ENCODE measurements around the gene PARD6B. TPM values are rescaled to one million over a fixed set of nuclear protein-coding genes. Genes with fewer than 3 reads are reported as not detected.

The PARD6B gene
- total and polyA plus RNA-seq, 2 of the 13 experiments (the other 11 are each of a cell fraction or from before 2014, with no cell fraction given) = 6.9 to 22.2 TPM

- in situ Hi-C loops (cut with HindIII; ENCODE audit: extremely low pct_ligation_motif_present, low pct_unique_long_range_greater_than_20kb) = no loop called here
- H3K27ac ChIP-seq (ENCODE audit: extremely low read length, insufficient read depth, low read length) = no peak overlapping the region
- peaks cover 49% of the 10 kb centered on the region for H3K4me1 ChIP-seq (ENCODE audit: insufficient read depth, low read length)
- no peak for TF ChIP-seq HOMEZ (CRISPR knock-in tag; IDR thresholded peaks at IDR 0.05; ENCODE audit: low read depth)
- TF ChIP-seq TERF1 (CRISPR knock-in tag; IDR thresholded peaks at IDR 0.05) = 0 out of 2 replicates have a peak, but pooled peaks have one; percentile 34
- peak; percentile 29; the same call in 1 of the 2 replicates for TF ChIP-seq ZNF501 (CRISPR knock-in tag; IDR thresholded peaks at IDR 0.05)
- TF ChIP-seq CEBPB (IDR thresholded peaks at IDR 0.05; ENCODE audit: borderline replicate concordance, low read depth, low read length) = peak; percentile 44; the same call in 1 of the 2 replicates
- no peak for TF ChIP-seq ZNF558 (CRISPR knock-in tag; IDR thresholded peaks at IDR 0.05; ENCODE audit: borderline replicate concordance)
- peak; percentile 58; the same call in 1 of the 2 replicates for TF ChIP-seq ZNF460 (CRISPR knock-in tag; IDR thresholded peaks at IDR 0.05; ENCODE audit: borderline replicate concordance)
- peak; percentile 19; the same call in 1 of the 2 replicates for TF ChIP-seq CEBPG (CRISPR knock-in tag; IDR thresholded peaks at IDR 0.05)
- TF ChIP-seq KLF16 (CRISPR knock-in tag; IDR thresholded peaks at IDR 0.05) = no peak
- no peak for TF ChIP-seq GMEB2 (CRISPR knock-in tag; IDR thresholded peaks at IDR 0.05; ENCODE audit: low read depth)
- no peak for TF ChIP-seq FOXO1 (CRISPR knock-in tag; IDR thresholded peaks at IDR 0.05)
- 0 out of 2 replicates have a peak, but pooled peaks have one; percentile 25 for TF ChIP-seq ZNF441 (CRISPR knock-in tag; IDR thresholded peaks at IDR 0.05; ENCODE audit: borderline replicate concordance)
- 49% methylated on average over 10 of the region's 10 CpGs for WGBS (ENCODE audit: low lambda C conversion rate)
- ChIA-PET POLR2A (no interaction called here), CTCF (ENCODE audit: low intra/inter-chr PET ratio, low total read pairs) (no interaction called here)
- H4K20me1 ChIP-seq (ENCODE audit: insufficient read depth, low read length) = no peaks in the 10 kb centered on the region
- no TSS peak for BruUV-seq (replicated peaks)
- peak overlapping the region; percentile 14; the same call in 1 of the 2 replicates for H3K4me2 ChIP-seq (ENCODE audit: low read depth, low read length)
- no peak for ATAC-seq
- no peaks in the 10 kb centered on the region for H3K36me3 ChIP-seq (replicated peaks in 1 of 2; ENCODE audit: control insufficient read depth in 1 of 2, insufficient read depth in 2 of 2, low read length in 2 of 2)
- no peaks in the 10 kb centered on the region for H3K9me3 ChIP-seq (ENCODE audit: low read length)
- no peaks in the 10 kb centered on the region for H3K27me3 ChIP-seq (ENCODE audit: control insufficient read depth in 1 of 2, insufficient read depth in 2 of 2, low read length in 2 of 2)
- no peak overlapping the region for H3K9ac ChIP-seq (ENCODE audit: insufficient read depth, low read depth, low read length)
- no peak for FAIRE-seq
- no peak overlapping the region for H3K4me3 ChIP-seq (replicated peaks in 1 of 3; ENCODE audit: insufficient read depth in 1 of 3, low read depth in 2 of 3, low read length in 3 of 3)
- intact Hi-C loops (cut with micrococcal nuclease; ENCODE audit: unreplicated experiment) = no loop called here
- no peak for DNase-seq (ENCODE audit: low spot score)
- no peak overlapping the region for H2AFZ ChIP-seq (ENCODE audit: low read length)
- H3K79me2 ChIP-seq (ENCODE audit: insufficient read depth, low read length) = no peaks in the 10 kb centered on the region
Observed at GRCh38 chr20:50722424-50723155, 8.8 kb upstream of the PARD6B start.

Data from HepG2 (cell line).